Upper lobe of right lung (tissue), 1 donor: Measurements from ENCODE around the gene IL1RL1. TPM values are rescaled to one million over a fixed set of nuclear protein-coding genes. Genes with fewer than 3 reads are reported as not detected.
A peak's percentile ranks its signal among the peaks of the same experiment; 100 is the strongest.

Experiments
- ATAC-seq: fragments of 200-7000 bp; cut with Tn5 transposase; one replicate; pipeline ENCODE4 v1.9.1; 2020; ENCODE audit warnings: mild to moderate bottlenecking, moderate library complexity
- DNase-seq: peaks from one replicate; pipeline ENCODE4 v3.0.0-alpha.2; 2020
- H3K27ac ChIP-seq: fragments of 200-600 bp; one replicate; pipeline ENCODE4 v1.8.0; 2022
- H3K27me3 ChIP-seq: fragments of 200-600 bp; one replicate; pipeline ENCODE4 v1.8.0; 2022; ENCODE audit warnings: mild to moderate bottlenecking
- H3K36me3 ChIP-seq: fragments of 200-600 bp; one replicate; pipeline ENCODE4 v1.8.0; 2022
- H3K4me1 ChIP-seq: fragments of 200-600 bp; one replicate; pipeline ENCODE4 v1.8.0; 2022
- H3K4me3 ChIP-seq: fragments of 200-600 bp; one replicate; pipeline ENCODE4 v1.8.0; 2022; ENCODE audit warnings: mild to moderate bottlenecking
- H3K9me3 ChIP-seq: fragments of 200-600 bp; one replicate; pipeline ENCODE4 v1.8.0; 2022
- intact Hi-C: fragments of 100-400 bp; cut with DNase I; formaldehyde crosslinking; loops from one replicate; pipeline ENCODE4 v1.11.0; 2022
- total RNA-seq: library from RNA; stranded (reverse); fragmentation: NEBNext Ultra II Directional; extraction: Animal tissue kit (Norgen Biotek cat#: 25700); gene quantifications from one replicate; pipeline ENCODE4 v1.2.1, GENCODE V29; 2021
- TF ChIP-seq, protein P1 (sequence below): fragments of 200-600 bp; IDR thresholded peaks from one replicate; pipeline ENCODE4 v1.8.0; 2022; ENCODE audit warnings: antibody characterized with exemption
- donor health status: DM: no; HTN: yes; CAD: no; lungs with severe emphysema.

The IL1RL1 gene
- total RNA-seq, 1 donor from 2014 or later = 46.5 TPM

- Histone ChIP-seq H3K9me3 (no peaks in the 10 kb centered on the region), H3K27me3 (no peaks in the 10 kb centered on the region), H3K4me3 (no peak overlapping the region), H3K4me1 (peaks cover 4% of the 10 kb centered on the region), H3K36me3 (no peaks in the 10 kb centered on the region), H3K27ac (peak overlapping the region; percentile 20)
- ATAC-seq = no peak
- no peak for DNase-seq
- TF ChIP-seq, protein P1, sequence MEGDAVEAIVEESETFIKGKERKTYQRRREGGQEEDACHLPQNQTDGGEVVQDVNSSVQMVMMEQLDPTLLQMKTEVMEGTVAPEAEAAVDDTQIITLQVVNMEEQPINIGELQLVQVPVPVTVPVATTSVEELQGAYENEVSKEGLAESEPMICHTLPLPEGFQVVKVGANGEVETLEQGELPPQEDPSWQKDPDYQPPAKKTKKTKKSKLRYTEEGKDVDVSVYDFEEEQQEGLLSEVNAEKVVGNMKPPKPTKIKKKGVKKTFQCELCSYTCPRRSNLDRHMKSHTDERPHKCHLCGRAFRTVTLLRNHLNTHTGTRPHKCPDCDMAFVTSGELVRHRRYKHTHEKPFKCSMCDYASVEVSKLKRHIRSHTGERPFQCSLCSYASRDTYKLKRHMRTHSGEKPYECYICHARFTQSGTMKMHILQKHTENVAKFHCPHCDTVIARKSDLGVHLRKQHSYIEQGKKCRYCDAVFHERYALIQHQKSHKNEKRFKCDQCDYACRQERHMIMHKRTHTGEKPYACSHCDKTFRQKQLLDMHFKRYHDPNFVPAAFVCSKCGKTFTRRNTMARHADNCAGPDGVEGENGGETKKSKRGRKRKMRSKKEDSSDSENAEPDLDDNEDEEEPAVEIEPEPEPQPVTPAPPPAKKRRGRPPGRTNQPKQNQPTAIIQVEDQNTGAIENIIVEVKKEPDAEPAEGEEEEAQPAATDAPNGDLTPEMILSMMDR = no peak
- intact Hi-C loops = no loop called here
These were observed 25.6 kb downstream of the IL1RL1 start for GRCh38 chr2:102337012-102337411.

DNA sequence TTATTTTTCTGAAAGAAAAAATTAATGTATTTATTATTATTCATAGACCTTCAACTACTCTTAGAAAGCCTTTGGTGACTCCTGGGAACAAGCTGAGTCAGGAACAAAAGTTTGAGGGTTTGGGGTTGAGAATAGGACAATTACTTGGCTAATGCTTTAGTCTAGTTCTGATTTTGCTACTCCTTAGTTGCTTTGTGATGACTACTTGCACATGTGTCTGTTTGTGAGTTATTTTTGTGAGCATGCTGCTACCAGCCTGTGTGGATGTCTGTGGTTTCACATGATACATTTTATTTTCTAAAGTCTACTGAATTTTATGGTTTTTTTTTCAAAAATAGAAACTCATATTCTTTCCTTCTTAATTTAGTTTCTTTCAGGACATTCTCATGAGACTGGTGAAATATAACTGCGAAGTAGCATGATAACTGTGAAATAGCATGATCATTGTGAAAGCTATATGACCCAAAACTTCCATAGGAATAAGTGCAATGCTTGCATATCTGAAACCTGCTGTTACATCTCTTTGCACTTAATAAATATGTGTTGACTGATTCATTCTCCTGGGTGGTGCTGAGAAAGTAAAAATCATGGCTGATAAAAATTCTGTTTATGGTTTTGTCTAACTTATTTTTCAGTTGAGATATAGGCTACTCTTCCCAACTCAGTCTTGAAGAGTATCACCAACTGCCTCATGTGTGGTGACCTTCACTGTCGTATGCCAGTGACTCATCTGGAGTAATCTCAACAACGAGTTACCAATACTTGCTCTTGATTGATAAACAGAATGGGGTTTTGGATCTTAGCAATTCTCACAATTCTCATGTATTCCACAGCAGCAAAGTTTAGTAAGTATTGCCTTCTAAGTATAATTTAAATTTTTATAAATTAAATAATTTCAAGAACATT is 26.4 kb downstream of the IL1RL1 start:
- H3K9me3 ChIP-seq = no peaks in the 10 kb centered on the region
- H3K4me1 ChIP-seq = peaks cover 4% of the 10 kb centered on the region
- no peaks in the 10 kb centered on the region for H3K27me3 ChIP-seq
- intact Hi-C loops = no loop called here
- no peaks in the 10 kb centered on the region for H3K36me3 ChIP-seq
- H3K27ac ChIP-seq = no peak overlapping the region
- ATAC-seq (no peak), DNase-seq (no peak)
- H3K4me3 ChIP-seq = peak overlapping the region; percentile 2
- TF ChIP-seq, protein P1 = no peak

DNA sequence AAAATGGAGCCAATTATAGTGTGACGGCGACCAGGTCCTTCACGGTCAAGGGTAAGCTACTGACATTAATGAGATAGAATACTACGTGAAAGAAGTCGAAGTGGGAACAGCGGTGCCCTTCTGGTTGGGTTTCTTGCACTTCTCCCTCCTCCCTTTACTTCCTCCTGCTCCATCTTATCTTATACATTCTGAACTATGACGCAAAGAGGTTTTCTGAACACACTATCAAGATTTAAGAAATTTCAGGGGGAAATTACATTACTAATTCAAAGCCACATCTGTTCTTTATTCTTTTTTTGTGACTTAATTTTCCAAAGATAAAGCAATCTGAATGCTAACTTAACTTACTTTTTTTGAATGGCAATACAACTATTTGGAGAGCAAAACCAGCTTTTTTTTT is 29.4 kb downstream of the IL1RL1 start:
- Histone ChIP-seq H3K9me3 (no peaks in the 10 kb centered on the region), H3K4me3 (no peak overlapping the region), H3K36me3 (no peaks in the 10 kb centered on the region), H3K27me3 (no peaks in the 10 kb centered on the region), H3K27ac (no peak overlapping the region), H3K4me1 (peaks cover 4% of the 10 kb centered on the region)
- TF ChIP-seq, protein P1 = no peak
- intact Hi-C loops = no loop called here
- ATAC-seq (no peak), DNase-seq (no peak)

GRCh38 chr2:102342888-102343287 is 31.5 kb downstream of the IL1RL1 start:
- H3K36me3 ChIP-seq = no peaks in the 10 kb centered on the region
- no peak overlapping the region for H3K27ac ChIP-seq
- no peaks in the 10 kb centered on the region for H3K27me3 ChIP-seq
- ATAC-seq (no peak), DNase-seq (no peak)
- H3K4me3 ChIP-seq = no peak overlapping the region
- TF ChIP-seq, protein P1 = peak; percentile 10
- H3K4me1 ChIP-seq = no peaks in the 10 kb centered on the region
- H3K9me3 ChIP-seq = no peaks in the 10 kb centered on the region
- intact Hi-C loops = no loop called here

- Histone ChIP-seq H3K4me1 (no peaks in the 10 kb centered on the region), H3K9me3 (no peaks in the 10 kb centered on the region), H3K27me3 (no peaks in the 10 kb centered on the region), H3K4me3 (no peak overlapping the region), H3K36me3 (no peaks in the 10 kb centered on the region), H3K27ac (no peak overlapping the region)
- ATAC-seq = no peak
- DNase-seq = no peak
- TF ChIP-seq, protein P1 = no peak
- intact Hi-C loops = no loop called here
These were observed 33.0 kb downstream of the IL1RL1 start for GRCh38 chr2:102344397-102344796.
